HUES64 (cell line): ENCODE data around the gene TTC22.

Experiments
- H3K27ac ChIP-seq: 2 replicates; pipeline ENCODE4 v1.7.0; 2013; ENCODE audit warnings: low read depth, low read length, inconsistent platforms
- H3K27me3 ChIP-seq: 2 replicates; pipeline ENCODE4 v1.6.1; 2013; ENCODE audit warnings: mild to moderate bottlenecking, low read length; ENCODE audit not compliant: insufficient read depth
- H3K36me3 ChIP-seq: 2 replicates; pipeline ENCODE4 v1.6.1; 2013; ENCODE audit warnings: mild to moderate bottlenecking, low read length; ENCODE audit not compliant: insufficient read depth
- H3K4me1 ChIP-seq: 2 replicates; pipeline ENCODE4 v1.6.1; 2013; ENCODE audit warnings: mild to moderate bottlenecking, low read length, moderate library complexity; ENCODE audit not compliant: insufficient read depth
- H3K4me3 ChIP-seq: 2 replicates; pipeline ENCODE4 v1.5.1; 2013; ENCODE audit warnings: mild to moderate bottlenecking, low read length, moderate library complexity
- H3K9ac ChIP-seq: 2 replicates; pipeline ENCODE4 v1.6.1; 2013; ENCODE audit warnings: mild to moderate bottlenecking, low read depth, low read length
- H3K9me3 ChIP-seq: 2 replicates; pipeline ENCODE4 v1.6.1; 2013; ENCODE audit warnings: low read depth, low read length; ENCODE audit not compliant: insufficient read depth
- WGBS: fragments of 150-250, 120-280 bp; methylation state at CpG from one replicate; pipeline ENCODE4 v1.1.7; 2013; ENCODE audit warnings: missing lambda C conversion rate; 5-methylcytosine and 5-hydroxymethylcytosine counted together

Gene TTC22

DNA sequence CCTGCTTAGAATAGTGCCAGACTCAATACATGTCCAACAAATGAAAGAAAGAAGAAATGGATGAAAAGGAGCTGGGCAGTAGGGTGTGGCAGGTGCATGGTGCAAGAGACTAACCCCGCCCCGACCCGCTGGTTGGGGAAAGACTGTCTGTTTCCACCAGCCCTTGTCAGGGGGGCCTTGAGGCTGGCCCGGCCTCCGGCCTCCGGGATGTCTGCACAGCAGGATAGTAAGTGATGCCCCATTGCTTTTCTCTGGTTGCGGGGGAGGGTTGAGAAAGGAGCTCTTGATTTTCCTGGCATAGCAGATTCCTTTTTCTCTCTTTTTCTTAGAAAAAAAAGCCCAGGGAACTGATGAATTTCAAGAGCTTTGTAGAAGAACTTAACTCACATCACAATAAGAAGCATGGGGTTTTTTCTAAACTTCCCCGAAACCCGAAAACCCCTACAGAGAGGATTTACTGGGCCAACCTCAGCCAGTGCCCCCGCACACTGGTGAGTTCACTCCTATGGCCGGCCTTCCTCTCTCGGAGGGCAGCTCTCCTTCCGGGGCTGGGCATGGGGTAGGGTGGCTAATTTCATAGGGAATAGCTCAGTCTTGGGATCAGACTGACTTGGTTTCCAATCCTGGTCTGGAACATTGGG is 12.5 kb upstream of the TTC22 start:
- Histone ChIP-seq H3K27ac (peak overlapping the region; percentile 87), H3K4me1 (peaks cover 21% of the 10 kb centered on the region), H3K36me3 (no peaks in the 10 kb centered on the region), H3K27me3 (no peaks in the 10 kb centered on the region), H3K9me3 (no peaks in the 10 kb centered on the region), H3K9ac (0 out of 2 replicates have a peak overlapping the region, but pooled peaks have one; percentile 17), H3K4me3 (peak overlapping the region; percentile 25; the same call in 1 of the 2 replicates)
- 18% methylated on average over 13 of the region's 13 CpGs for WGBS

DNA sequence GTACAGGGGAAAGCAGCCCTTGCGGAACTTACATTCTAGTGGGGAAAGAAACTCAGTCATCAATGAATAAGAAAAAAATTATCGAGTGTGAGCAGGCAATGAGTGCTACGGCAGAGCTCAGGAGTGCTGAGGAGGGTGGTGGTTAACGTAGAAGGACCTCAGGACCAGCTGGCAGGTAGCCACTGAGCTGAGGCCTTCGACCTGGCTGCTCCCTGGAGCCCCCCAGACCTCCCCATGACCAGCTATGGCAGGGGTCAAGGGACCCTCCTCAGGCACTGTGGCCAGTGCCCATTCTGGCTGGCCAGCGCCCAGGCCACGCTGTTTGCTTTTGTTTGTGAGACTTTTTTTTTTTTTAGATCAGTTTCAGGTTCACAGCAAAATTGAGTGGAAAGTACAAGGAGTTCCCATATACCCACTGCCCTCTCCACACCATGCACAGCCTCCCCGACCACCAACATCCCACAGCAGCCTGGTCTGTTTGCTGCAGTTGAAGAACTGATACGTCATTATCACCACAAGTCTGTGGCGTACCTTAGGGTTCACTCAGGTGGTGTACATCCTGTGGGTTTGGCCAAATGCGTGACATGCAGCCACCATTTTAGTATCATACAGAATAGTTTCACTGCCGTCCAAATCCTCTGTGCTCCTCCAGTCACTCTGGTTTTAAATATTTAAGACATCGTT is 11.8 kb upstream of the TTC22 start:
- no peaks in the 10 kb centered on the region for H3K36me3 ChIP-seq
- H3K9me3 ChIP-seq: no peaks in the 10 kb centered on the region
- WGBS: 83% methylated on average over 13 of the region's 13 CpGs
- no peaks in the 10 kb centered on the region for H3K27me3 ChIP-seq
- H3K4me3 ChIP-seq: no peak overlapping the region
- peak overlapping the region; percentile 87; the same call in 1 of the 2 replicates for H3K27ac ChIP-seq
- peaks cover 21% of the 10 kb centered on the region for H3K4me1 ChIP-seq
- no peak overlapping the region for H3K9ac ChIP-seq

DNA sequence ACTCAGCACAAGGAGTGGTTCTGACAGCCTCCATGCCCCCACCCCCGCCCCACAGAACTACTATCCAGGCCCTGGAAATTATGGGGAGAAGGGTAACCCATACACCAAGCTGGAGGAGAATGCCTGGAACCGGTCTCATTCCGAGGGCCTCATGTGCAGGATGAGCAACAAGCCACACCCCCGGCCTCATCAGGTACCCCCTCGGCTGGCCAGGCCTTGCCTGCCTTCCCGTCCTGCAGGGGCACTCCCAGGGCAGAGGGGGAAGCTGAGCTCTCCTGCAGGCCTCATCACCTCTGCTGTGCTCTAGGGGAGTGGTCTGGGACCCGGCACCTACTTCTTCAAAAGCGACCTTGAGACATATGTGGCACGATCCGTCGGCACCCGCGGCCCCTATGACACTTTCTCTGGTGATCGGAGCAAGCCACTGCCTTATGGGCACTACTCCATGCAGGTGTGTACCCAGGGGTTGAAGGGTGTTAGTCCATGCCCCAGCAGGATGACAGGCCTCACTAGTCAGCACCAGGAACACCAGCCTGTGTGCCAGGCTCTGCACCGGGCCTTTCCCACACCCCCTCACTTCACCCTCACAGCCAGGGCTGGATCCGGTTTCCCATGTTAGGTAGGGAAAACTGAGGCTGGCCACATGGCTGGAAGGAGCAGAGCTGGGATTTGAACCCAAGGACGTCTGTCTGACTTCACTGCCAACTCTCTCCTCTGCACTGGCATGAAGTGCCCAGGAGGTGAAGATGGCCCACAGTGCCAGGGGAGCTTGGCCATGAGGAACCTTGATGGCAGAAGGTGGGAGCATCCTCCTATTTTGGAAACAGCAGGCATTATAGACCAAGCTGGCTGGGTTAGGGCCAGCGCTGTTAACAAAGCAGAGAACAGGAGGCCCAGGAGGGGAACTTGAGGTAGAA is 10.9 kb upstream of the TTC22 start:
- Histone ChIP-seq H3K9ac (no peak overlapping the region), H3K36me3 (no peaks in the 10 kb centered on the region), H3K4me3 (no peak overlapping the region), H3K27me3 (no peaks in the 10 kb centered on the region), H3K27ac (no peak overlapping the region), H3K4me1 (peaks cover 21% of the 10 kb centered on the region), H3K9me3 (no peaks in the 10 kb centered on the region)
- 91% methylated on average over 16 of the region's 18 CpGs for WGBS

DNA sequence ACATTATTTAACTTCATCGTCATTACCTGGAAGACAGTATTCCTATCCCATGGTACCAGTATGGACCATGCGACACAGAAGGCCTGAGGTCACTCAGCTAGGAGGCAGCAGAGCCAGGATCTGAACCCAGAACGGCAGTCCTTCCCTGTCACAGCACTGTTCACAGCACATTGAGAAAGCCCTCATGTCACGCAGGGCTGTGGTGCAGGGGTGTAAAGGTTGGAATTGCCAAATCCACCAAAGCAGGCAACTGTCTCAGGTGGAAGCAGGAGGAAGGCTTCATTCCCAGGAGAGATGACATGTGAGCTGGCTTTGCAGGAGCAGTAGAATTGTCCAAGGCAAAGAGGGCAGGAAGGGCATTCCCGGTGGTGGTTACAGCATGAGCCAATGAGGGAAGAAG is 9.9 kb upstream of the TTC22 start:
- no peaks in the 10 kb centered on the region for H3K9me3 ChIP-seq
- peaks cover 21% of the 10 kb centered on the region for H3K4me1 ChIP-seq
- 94% methylated on average over 5 of the region's 5 CpGs for WGBS

DNA sequence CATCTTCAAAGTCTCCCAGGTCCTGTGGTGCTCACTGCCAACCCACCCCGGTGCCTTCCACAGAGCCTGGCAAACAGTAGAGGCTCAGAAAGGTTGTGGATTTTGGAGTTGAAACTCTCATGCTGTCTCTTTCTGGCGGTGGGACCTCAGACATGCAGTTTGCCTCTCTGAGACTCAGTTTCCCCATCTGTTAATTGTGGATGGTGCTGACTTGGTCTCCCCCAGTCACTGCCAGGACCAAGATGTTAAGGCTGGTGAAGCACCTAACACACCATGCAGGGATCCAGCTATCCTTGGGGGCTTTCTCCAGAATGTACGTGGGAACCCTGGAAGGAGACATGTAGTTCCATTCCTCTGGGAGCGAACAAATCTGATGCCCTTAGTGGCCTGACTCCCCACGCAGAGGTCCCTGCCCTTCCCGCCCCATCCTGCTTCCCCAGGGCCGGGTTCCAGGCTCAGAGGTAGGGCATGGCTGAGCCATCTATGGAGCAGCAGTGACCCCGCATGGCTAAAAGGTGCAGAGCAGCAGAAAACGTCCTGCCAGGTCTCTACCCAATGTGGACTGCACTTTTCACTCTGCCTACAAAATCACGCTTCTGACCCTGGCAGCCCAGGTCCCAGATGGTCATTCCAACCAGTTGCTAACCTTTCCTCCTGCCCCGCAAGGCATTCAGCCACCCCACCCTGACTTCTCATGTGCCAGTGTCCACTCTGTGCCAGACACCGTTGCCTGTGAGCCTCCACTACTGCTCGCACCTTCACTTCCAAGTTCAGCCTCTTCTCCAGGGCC is 9.2 kb upstream of the TTC22 start:
- WGBS: 46% methylated on average over 13 of the region's 13 CpGs
- H3K27ac ChIP-seq: no peak overlapping the region
- H3K4me1 ChIP-seq: peaks cover 21% of the 10 kb centered on the region
- H3K9ac ChIP-seq: no peak overlapping the region
- no peaks in the 10 kb centered on the region for H3K27me3 ChIP-seq
- H3K36me3 ChIP-seq: no peaks in the 10 kb centered on the region
- H3K4me3 ChIP-seq: no peak overlapping the region
- no peaks in the 10 kb centered on the region for H3K9me3 ChIP-seq

More for the DNA sequence above, 9.9 kb upstream of the TTC22 start:
- Histone ChIP-seq H3K9ac (no peak overlapping the region), H3K36me3 (no peaks in the 10 kb centered on the region), H3K27ac (no peak overlapping the region), H3K4me3 (no peak overlapping the region), H3K27me3 (no peaks in the 10 kb centered on the region)

DNA sequence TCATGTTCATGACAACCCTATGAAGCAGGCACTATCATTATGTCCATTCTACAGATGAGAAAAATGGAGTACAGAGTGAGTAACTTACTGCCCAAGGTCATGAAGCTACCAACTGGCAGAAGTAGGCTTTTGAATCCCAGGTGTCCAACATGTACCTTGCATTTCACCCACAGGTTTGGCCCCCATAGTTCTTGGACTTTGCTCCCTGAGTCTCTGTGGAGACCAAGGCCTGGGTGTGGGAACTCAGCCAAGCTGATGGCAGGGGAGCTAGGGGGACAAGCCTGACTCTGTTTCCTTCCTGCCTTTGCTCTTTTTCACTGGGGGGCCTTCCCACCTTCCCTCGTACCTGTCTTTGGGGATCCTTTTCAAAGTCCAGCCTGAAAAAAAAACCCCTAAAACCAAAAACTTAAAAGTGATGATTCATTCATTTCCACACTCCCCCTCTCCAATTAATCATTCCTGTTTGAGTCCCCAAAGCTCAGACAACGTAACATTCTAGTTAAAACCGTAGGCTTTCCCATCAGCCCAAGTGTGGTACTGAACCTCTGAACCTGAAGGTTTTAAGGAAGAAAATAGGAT is 8.5 kb upstream of the TTC22 start:
- Histone ChIP-seq H3K4me1 (peaks cover 21% of the 10 kb centered on the region), H3K27me3 (no peaks in the 10 kb centered on the region), H3K4me3 (no peak overlapping the region), H3K9me3 (no peaks in the 10 kb centered on the region), H3K27ac (no peak overlapping the region), H3K36me3 (no peaks in the 10 kb centered on the region), H3K9ac (no peak overlapping the region)
- WGBS: 87% methylated on average over 3 of the region's 3 CpGs

DNA sequence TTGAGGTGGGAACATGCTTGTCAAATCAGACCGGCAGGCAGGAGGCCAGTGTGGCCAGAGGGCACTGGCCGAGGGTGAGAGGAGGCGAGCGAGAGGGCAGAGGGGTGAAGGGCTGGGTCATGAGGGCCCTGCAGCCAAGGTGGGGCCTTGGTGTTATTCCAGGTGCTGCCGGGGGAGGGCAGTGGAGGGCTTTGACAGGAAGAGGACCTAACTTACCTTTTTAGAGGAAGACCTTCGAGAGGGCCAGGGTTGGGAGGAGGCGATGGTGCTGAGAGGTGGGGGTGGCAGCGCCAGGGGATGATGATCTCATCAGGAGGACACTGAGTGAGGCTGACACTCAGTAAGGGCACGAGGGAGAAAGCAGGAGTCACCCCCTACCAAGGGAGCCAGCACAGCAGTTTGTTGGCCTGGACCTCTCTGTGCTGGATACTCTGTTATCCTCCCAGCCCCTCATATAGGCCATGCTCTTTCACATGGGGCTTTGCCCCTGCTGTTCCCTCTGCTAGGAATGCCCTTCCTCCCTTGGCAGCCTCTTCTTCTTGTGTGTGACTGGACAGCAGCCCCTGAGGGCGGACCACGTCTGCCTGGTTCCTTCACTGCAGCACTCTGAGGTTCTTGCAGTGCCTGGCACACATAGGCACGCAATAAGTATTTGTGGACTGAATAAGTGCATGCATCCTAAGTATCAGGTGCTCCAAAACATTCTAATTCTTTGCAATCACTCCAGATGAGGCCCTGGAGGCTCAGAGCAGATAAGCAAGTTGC is 7.5 kb upstream of the TTC22 start:
- WGBS: 76% methylated on average over 12 of the region's 12 CpGs

DNA sequence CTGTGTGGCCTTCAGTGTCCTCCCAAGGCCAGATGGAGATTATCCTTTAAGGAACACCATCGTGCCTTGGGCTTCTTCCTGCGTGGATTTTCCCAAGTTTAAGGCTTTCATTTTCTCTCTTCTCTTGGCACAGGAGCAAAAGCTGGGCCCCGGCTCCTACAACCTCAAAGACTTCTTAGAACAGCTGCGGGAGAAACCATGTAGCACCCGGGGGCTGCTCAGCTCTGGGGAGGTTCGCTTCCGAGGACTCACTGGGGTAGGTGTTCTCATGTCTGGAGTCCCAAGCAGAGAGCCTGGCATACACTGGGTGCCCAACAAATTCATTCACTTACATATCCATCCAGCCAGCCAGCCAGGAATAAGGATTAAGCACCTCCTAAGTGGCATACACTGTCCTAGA is 6.6 kb upstream of the TTC22 start:
- H3K27ac ChIP-seq: no peak overlapping the region
- WGBS: 96% methylated on average over 6 of the region's 7 CpGs

More for the DNA sequence above, 7.5 kb upstream of the TTC22 start:
- Histone ChIP-seq H3K9ac (no peak overlapping the region), H3K27ac (no peak overlapping the region), H3K27me3 (no peaks in the 10 kb centered on the region), H3K4me3 (no peak overlapping the region), H3K4me1 (peaks cover 11% of the 10 kb centered on the region; the same call in 1 of the 2 replicates), H3K9me3 (no peaks in the 10 kb centered on the region), H3K36me3 (no peaks in the 10 kb centered on the region)

DNA sequence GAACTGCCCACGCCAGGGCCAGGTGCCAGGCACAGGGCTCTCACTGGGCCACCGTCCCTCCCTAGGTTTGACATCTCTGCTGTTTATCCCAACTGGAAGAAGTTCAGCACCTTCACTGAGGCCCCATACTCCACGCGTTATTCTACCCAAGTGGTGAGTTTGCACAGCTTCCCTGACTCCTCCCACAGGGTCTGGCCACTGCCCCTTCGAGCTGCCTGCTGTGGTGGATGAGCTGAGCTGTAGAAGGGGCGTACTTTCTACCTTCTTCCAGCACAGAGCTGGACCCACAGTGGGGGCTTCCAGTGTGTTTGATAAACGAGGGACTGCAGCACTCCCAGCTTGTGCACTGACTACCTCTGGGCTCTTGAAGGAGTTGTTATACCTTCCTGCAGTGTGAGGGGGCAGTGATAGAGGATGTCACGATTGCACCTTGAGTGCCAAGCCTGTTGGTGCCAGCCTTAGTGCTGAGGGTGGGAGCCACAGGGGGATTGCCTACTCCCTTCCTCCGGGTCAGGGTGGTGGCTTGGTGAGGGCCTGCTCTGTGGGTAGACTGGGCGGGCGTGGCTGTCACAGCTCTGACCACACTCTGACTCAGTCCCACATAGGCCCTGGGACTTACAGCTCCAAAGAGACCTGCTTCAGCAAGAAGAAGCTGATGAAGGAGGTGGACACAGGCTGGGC is 5.9 kb upstream of the TTC22 start:
- H3K4me1 ChIP-seq: no peaks in the 10 kb centered on the region
- H3K4me3 ChIP-seq: no peak overlapping the region
- H3K27ac ChIP-seq: no peak overlapping the region
- no peaks in the 10 kb centered on the region for H3K36me3 ChIP-seq
- H3K9me3 ChIP-seq: no peaks in the 10 kb centered on the region
- no peak overlapping the region for H3K9ac ChIP-seq
- WGBS: 89% methylated on average over 11 of the region's 11 CpGs
- no peaks in the 10 kb centered on the region for H3K27me3 ChIP-seq

More for the DNA sequence above, 6.6 kb upstream of the TTC22 start:
- H3K4me3 ChIP-seq: no peak overlapping the region
- no peak overlapping the region for H3K9ac ChIP-seq
- no peaks in the 10 kb centered on the region for H3K27me3 ChIP-seq
- peaks cover 3% of the 10 kb centered on the region; the same call in 1 of the 2 replicates for H3K4me1 ChIP-seq
- H3K9me3 ChIP-seq: no peaks in the 10 kb centered on the region
- H3K36me3 ChIP-seq: no peaks in the 10 kb centered on the region
